Dermis blood vessel endothelial cell (primary cell): ENCODE data around the gene SCAANT1. TPM values are rescaled to one million over a fixed set of nuclear protein-coding genes. Genes with fewer than 3 reads are reported as not detected.

Experiments used
- DNase-seq: peaks from one replicate; pipeline ENCODE4 v3.0.0; 2010
- total RNA-seq: library from RNA; depleted of rRNA; stranded (reverse); fragments of >200 nt; gene quantifications from 2 replicates; pipeline ENCODE4 v1.2.3, GENCODE V29; 2014

The SCAANT1 gene
- total RNA-seq, 1 donor from 2014 or later: not detected

GRCh38 chr3:63933459-63933858 lies 21.3 kb upstream of the SCAANT1 start:
- DNase-seq: no peak

DNA sequence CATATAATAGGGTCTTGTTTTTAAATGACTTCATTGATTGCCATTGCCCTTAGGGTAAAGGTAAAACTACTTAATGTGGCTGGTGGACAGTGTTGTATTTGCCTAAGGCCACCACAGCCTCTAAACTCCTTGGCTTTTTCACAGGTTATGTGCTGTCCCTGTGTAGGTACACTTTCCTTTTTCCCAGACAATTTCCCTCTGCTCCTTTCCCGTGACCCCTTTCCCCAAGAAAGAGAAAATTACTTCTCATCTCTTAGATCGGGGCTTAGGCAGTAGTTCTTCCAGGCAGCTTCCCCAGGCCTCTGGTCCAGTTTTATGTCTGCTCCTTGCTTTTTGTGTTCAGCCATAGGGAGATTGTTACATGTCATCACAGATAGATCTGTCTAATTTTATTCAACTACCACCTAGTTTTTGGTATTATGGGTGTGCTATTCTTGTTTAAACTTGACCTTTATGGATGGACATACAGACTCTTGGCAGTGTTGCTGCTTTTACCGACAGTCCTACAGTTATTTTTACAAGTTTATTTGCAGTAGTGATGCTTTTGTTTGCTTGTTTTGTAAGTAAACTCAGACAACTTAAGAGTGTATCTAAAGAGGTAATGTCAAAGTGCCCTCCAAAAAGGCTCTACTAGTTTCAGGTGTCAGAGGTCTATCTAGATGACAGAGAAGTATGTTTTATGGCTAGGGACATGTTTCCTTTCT lies 20.5 kb upstream of the SCAANT1 start:
- no peak for DNase-seq

- DNase-seq: no peak
These were observed 19.1 kb upstream of the SCAANT1 start for GRCh38 chr3:63931290-63931689.

DNA sequence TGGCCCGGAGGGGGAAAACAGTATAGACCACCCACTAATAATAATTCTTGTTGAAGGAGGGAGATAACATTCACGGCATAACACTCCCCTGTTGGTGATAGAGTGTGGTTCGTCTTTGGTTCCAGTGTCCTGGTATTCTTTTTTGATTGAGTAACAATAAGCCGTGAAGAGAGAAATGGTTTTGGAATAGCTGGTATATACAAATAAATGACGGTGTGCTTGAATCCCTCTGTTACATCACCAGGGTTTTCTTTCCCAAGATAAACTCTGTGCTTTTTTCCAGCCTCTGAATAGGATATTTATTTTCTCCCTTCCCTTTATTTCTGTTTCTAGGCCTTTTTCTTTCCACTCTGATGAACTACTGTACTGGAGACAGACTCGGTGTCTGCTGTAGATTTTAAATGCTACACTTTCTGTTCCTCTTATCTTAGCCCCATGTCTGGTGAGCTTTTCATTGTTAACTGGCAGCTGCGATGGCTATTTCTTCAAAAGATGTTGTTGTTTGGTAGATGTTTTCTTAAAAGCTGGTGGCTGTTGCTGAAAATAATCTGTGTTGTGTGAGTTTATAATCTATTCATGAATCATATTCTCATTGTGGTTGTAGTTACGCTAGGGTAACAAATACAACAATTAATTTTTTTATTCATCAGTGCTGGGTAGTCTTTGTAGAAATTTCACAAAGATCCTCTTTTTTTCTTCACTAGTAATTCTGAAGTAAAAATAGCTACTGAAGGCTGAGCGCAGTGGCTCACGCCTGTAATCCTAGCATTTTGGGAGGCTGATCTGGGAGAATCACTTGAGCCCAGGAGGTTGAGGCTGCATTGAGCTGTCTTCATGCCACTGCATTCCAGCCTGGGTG lies 15.5 kb upstream of the SCAANT1 start:
- no peak for DNase-seq

GRCh38 chr3:63926309-63926708 lies 14.1 kb upstream of the SCAANT1 start:
- no peak for DNase-seq

GRCh38 chr3:63922491-63923199 lies 10.5 kb upstream of the SCAANT1 start:
- no peak for DNase-seq

- no peak for DNase-seq
These were observed 9.7 kb upstream of the SCAANT1 start for GRCh38 chr3:63921741-63922482.

GRCh38 chr3:63920001-63920400 lies 7.8 kb upstream of the SCAANT1 start:
- DNase-seq: no peak

- no peak for DNase-seq
These were observed 6.1 kb upstream of the SCAANT1 start for GRCh38 chr3:63918321-63918720.

- peak; percentile 19 for DNase-seq
These were observed 2.1 kb upstream of the SCAANT1 start for GRCh38 chr3:63914312-63914711.

- peak; percentile 67 for DNase-seq
These were observed 795 bp upstream of the SCAANT1 start for GRCh38 chr3:63912768-63913588.

DNA sequence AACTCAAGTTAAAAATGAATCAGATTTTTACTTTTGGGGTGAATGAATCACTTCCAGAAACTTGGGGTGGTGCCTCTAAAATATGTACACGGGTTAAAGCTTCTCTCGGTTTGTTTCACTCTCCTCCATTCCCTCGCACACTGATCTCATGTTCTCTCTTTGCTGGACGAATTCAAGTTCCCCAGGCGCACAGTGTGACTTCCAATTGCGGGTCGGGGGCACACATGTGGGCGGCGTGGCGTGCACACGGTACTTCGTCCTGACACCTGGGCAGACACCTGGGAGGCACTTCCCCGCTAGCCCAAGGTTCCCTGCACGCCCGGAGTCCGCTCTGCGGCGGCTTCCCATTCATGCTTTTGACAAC lies 692 bp downstream of the SCAANT1 start:
- no peak for DNase-seq

DNA sequence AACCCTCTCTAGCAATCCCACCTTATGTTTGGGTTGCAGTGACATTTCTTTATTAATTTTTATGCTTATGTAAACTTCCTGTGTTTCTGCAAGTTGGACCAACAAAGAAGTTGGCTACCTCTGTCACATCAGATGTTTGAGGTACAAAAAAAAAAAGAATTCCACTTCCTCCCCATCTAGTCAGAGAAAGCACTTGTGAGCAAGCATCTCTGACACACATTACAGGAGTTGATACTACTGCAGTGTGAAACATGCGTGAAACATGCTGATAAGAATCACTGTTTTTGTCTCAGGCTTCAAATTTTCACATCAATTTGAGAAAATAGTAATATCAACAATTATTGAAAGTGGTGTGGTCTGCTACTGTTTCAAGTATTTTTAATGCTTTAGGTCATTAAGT lies 1.3 kb downstream of the SCAANT1 start:
- peak; percentile 36 for DNase-seq

- no peak for DNase-seq
These were observed 2.2 kb downstream of the SCAANT1 start for GRCh38 chr3:63910001-63910400.

DNA sequence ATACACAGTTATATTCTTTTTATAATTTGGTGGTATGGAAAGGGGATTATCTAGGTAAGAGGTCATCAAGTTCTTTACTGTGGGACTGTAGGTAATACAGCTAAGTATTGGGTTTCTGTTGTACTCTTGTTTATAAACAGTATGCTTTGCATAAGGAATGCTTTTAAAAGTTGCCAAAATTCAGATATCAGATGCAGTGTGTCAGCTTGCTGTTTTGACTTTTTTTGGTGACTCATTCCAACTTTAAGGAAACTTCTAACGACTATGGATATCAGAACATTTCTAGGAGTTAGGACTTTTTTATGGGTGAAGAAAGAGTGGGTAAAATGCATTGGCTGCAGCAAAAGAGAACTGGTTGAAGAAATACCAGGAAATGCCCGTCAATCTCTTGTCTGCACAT lies 2.8 kb downstream of the SCAANT1 start:
- DNase-seq: no peak

DNA sequence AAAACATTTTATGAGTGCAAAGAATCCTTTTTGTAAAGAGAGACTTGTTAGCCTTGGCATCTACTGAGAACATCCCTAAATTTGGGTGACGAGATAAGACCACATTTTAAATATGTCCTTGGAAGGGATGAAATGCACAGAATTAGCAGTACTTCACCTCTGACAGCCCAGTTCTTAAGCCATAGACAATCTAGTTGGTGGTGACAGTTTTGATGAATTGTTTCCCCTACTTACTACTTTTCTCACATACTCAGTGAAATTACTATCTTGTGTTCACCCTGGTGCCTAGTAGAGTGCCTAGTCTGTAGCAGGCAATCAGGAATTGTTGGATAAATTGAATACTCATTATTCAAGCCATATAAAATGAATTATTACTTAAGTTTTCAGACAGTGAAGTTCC lies 3.4 kb downstream of the SCAANT1 start:
- DNase-seq: no peak

- peak; percentile 45 for DNase-seq
These were observed 4.0 kb downstream of the SCAANT1 start for GRCh38 chr3:63908081-63908736.

- DNase-seq: no peak
These were observed 6.2 kb downstream of the SCAANT1 start for GRCh38 chr3:63905731-63906620.

GRCh38 chr3:63900459-63900858 lies 11.7 kb downstream of the SCAANT1 start:
- DNase-seq: peak; percentile 96

- DNase-seq: no peak
These were observed 12.2 kb downstream of the SCAANT1 start for GRCh38 chr3:63900010-63900409.
